CD4-positive, alpha-beta T cell treated with Interleukin-15 for 1 hour (primary cell): ENCODE measurements around the gene WFIKKN2.
A peak's percentile ranks its signal among the peaks of the same experiment; 100 is the strongest.

ENCODE experiments used
- DNase-seq: peaks from one replicate; pipeline ENCODE4 v3.0.0-alpha.2; 2020

WFIKKN2 gene

DNA sequence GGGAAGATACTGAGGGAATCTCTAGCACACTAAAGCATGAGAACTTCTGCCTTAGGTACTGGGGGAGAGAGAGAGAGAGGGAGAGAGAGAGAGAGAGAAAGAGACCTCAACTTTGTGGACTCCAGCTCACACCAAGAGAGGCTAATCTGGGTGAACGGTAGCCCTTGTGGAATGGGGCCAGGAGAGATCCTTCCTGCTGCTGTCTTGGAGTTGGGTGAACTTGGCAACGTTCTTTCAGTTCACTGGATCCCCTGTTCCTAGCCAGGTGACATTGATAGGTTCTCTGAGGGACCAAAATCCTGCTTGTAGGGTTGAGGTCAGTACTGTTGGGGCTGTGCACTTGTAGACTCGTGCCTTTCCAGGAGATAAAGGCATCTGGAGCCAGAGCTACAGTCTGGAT, 26.5 kb upstream of the WFIKKN2 start:
- DNase-seq: no peak

DNA sequence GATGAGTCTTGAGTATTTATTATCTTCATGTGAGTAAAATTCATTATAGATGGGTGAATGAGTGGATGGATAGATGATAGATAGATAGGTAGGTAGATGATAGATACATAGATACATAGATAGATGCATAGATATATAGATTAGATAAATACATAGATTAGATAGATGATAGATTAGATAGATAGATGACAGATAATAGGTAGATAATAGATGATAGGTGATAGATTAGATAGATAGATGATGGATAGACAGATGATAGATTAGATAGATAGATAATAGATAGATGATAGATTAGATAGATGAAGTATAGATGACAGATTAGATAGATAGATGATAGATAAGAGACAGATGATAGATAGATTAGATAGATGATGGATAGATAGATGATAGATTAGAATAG, 21.8 kb upstream of the WFIKKN2 start:
- no peak for DNase-seq

DNA sequence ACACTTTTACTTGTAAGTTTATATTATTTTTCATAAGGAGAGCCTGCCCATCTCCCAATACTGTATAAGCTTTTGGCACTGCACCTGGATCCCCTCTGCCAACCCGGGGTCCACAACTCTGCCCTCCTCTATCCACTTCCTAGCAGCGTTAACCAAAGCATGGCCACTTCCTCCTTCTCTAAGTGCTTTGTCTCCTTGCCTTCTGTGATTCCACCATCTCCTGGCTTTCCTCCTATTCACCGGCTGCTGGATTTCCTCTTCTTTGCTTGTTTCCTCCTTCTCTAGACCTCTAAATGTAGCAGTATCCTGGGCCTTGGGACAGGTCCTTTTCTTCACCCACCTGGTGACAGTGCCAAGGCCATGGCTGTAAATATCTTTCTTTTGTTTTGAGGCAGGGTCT, 20.0 kb upstream of the WFIKKN2 start:
- DNase-seq: no peak

DNA sequence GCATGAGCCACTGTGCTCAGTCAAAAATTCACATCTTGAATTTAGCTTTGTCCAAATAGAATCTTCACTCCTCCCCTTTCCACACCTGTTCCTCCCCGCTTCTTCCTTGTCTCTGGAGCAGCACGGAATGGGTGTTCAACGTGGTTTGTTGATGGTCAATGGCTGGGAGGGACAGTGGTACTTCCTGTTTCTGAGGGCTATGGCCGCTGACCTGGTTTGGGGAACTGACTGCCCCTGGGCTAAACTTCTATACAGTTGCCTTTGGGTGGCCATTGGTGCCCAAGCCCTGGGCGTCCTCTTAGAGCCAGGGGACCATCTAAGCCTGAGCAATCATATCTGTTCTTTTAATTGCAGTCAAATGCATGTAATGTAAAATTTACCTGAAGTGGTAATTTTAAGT, 19.1 kb upstream of the WFIKKN2 start:
- no peak for DNase-seq

DNA sequence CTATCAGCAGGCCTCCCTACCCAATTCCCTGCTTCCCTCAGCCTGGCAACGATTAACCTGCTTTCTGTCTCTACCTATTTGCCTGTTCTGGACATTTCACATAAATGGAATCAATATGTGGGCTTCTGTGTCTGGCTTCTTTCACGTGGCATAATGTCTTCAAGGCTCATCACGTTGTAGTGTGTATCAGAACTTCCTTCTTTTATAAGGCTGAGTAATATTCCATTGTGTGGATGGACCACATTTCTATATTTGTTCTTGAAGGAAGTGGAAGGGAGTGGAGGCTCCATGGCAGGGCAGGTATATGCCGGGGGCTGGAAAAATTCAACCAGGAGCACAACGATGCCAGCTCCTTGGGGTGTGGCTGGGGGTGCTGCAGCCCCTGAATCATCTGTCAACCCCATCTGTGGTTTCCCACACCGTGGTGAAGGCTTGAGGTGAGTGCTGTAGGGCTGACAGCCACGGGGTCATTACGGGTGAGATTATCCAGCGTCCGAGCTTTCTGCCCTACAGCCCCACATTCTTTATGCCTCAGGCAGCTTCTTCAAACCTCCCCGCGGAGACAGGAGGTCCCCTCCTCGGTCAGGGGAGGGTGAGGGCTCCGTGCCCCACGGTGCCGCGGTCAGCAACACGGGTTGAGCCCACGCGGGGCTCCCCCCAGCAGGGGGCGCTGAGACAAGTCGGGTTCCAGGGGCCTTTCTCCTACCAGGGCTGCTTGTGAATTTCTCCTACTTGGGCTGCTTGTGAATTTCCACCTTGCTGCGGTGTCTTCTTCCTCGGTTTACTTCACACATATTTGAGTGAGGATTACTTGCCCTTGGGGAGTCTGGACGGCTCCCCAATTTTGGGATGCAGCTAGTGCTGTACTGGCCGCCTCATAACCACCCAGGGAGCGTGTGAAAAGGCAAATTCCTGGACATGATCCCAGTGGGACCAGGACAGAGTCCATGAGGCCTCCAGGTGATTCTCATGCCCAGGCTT, 18.3 kb upstream of the WFIKKN2 start:
- peak; percentile 40 for DNase-seq

DNA sequence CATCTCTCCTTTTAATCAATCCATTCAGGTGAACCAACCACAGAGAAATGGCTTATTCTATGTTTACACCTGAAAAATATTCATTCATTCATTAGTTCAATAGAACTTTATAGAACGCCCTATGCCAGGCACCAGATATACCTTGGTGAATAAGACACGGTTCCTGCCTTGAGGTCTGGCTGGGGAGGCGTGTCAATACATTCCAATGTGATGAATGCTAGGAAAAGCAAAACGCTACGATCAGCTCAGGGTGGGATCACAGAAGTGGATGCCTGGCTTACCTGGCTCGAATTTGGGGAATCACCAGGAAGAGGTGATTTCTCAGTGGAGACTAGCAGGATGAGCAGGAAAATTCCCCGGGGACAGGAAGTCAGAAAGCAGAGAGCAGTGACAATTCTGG, 17.5 kb upstream of the WFIKKN2 start:
- DNase-seq: no peak

DNA sequence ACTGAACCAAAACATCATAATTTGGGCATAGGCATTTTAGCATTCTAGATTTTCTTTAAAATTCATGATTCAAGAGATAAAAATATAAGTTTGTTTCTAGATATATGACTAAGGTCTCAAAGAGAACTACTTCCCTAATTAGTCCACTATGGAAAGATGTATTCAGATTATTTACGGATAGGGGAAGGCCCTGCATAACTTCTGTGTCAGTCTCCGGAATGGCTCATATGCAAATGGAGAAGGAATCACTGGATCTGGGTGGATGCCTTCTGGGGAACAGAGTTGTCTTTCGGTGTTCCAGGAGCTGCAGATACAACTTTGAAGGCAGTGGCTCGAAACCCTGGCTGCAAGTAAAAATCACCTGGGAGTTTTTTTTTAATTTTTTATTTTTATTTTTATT, 17.1 kb upstream of the WFIKKN2 start:
- DNase-seq: no peak

DNA sequence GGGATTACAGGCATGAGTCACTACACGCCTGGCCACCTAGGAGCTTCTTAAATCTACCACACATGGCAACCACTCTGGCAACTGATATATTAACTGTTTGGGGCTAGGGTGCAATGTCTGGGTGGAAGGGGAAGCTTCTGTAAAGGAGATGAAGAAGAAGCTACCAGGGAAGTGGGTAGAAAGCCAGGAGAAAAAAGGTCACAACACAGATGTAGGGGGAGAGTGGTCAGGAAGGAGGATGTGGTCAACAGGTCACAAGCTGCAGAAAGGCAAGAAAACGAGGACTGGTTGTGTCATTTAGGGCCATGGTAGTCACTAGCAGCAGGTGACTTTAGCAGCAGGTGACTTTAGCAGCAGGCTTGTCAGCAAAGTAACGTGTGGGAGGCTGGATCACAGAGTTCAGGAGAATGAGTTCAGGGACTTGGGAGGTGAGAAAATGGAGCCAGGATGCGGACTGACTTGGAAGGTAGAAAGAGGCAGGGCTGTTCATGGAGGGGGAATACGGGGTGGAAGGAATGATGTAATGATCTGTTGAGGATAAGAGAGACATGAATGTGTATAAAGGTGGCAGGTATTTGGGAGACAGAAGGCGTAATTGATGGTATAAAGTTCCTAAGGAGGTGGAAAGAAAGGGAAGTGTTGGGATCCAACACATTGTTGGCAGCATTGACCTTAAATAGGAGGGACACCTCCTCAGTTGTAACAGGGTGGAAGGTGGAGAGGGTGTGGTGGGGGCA, 16.3 kb upstream of the WFIKKN2 start:
- DNase-seq: no peak

DNA sequence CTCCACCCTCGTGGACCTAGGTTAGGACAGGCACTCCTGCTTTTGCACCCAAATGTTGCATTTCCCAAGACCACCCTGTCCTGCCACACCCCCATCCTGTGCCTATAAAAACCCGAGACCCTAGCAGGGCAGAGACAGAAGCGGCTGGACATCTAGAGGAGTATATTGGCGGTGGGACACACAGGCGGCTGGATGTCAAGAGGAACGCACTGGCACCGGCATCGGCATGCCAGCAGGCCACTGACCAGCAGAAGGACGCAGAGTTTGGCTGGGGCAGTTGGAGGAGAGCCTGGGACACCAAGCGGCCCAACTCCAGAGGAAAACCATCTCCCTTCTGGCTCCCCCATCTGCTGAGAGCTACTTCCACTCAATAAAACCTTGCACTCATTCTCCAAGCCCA, 14.7 kb upstream of the WFIKKN2 start:
- no peak for DNase-seq

DNA sequence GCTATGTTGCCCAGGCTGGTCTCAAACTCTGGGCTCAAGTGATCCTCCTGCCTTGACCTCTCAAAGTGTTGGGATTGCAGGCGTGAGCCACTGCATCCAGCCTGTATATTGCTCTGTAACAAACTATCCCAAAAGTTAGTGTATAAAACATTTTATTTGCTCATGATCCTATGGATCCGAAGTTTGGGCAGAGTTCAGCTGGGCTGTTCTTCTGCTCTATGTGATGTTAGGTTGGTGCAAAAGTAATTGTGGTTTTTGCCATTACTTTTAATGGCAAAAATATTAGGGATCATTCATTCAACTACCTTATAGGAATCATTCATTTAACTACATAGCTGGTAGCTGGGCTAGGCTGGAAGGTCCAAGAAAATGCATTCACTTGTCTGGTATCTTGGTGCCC, 12.8 kb upstream of the WFIKKN2 start:
- no peak for DNase-seq

DNA sequence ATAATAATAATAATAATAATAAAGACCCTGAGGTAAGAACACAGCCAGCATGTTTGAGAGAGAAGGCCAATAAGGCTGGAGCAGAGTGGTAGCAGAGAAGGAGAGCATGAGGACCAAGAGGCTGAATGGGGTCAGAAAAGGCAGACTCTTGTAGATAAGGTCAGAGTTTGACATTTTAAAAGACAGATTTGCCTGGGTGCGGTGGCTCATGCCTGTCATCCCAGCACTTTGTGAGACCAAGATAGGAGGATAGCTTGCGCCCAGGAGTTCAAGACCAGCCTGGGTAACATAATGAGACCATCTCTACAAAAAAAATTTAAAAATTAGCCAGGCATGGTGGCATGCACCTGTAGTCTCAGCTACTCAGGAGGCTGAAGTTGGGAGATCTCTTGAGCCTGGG, 11.0 kb upstream of the WFIKKN2 start:
- no peak for DNase-seq

DNA sequence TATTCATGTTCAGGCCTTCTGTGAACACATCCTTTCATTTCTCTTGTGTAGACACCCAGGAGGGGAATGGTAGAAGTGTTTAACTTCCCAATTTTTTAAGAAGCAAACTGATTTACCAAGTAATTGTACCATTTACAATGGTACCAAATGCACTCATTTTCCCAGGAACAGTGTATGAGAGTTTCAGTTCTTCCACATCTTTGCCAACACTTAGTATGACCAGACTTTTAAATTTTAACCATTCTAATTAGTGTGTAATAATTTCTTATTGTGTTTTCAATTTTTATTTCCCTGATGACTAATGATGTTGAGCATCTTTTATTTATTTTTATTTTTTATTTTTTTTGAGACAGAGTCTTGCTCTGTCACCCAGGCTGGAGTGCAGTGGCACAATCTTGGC, 10.2 kb upstream of the WFIKKN2 start:
- no peak for DNase-seq

DNA sequence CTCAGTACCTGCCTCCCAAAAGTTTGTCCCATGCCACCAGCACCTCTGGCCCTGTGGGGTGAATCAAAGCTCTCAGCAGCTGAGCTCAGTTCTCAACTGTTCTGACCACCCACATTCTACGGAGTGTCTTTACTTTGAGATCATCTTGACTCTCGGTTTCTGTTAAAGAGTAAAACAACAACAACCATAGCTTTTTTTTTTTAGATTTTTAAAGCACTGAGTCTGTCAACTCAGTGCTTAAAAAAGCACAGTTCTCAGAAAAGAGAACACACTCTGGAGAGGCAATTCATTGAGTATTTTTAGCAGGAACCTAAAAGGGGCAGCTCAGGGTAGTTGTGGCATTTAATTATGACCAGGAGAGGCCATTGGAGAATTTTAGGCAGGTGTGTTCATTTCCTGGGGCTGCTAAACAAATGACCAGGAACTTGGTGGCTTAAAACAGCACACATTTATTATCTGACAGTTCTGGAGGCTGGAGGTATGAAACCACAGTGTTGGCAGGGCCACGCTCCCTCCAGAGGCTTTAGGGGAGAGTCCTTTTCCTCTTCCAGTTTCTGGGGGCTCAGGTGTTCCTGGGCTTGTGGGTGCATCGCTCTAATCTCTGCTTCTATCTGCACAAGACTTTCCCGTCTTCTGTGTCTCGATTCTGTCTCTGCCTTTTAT, 6.7 kb upstream of the WFIKKN2 start:
- DNase-seq: no peak

DNA sequence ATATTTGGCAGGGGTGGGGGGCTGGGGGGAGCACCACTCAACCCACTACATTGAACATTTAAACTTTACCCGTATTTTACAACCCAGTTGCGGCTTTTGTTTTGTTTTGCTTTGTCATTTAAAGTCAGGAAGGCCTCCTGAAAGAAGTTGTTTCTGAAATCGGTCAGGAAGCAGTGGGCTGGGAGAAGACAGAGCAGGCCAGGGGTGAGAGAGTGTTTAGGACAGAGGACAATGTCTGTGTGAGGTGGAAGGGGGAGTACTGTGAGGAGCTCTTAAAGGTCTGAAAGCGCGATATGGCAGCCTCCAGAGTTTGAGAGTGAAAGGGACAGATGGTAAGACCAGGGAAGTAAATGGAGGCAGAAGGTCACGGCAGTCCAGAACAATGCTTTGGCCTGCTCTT, 6.1 kb upstream of the WFIKKN2 start:
- no peak for DNase-seq

DNA sequence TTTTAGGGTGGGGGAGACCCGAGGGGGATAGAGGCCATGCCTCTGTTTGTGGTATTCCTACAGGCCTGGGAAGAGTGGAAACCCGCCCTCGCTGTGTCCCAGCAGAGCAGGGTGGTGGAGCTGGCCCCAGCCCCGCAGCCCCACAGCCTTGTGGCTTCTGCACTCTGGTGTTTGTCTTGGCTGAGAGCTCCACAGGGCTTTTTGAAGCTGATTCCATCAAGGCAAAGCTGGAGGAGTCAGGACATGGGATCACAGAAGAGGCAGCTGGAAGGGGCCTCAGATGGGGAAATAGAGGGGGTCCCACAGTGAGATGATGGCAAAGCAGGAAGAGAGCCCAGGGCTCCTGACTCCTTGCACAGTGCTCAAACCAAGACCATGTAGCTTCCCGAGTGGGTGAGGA, 5.0 kb upstream of the WFIKKN2 start:
- no peak for DNase-seq

DNA sequence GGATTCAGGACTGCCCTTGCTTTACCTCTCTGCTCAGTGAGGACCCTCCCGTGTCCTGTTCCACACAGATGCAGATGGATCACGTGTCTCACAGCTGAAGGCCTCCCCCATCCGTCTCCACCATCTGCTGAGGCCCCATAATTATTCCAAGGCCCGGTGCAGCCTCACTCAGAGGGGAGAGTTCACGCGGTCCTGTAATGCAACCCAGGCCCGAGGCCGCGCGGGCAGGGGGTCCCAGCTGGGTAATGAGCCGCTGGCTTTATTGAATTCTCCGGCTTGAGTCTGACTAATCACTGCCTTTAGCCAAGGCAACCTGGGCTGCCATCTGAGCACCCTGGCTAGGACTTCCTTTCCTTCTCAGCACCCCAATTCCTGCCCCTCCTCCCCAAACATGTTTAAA, 4.4 kb upstream of the WFIKKN2 start:
- DNase-seq: no peak

DNA sequence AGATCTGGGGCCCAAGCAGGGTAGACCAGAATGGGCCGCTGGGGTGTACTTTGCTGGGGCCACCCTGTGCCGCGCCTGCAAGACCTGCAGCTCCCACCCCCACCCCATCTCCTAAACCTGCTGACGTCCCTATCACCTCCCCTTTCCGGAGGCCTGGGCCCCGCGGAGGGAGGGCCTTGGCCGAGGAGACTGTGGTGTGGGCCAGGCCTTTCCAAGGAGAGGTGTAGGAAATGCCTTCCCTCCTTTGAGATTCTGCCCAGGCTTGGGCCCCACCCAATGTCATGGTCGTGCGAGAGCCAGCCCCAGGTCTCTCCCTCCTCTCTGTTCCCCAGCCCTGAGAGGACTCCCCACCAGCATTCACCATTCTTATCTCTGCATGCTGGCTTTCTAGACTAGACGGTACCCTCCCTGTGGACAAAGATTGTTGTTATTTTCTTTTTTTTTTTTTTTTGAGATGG, 3.9 kb upstream of the WFIKKN2 start:
- DNase-seq: no peak

DNA sequence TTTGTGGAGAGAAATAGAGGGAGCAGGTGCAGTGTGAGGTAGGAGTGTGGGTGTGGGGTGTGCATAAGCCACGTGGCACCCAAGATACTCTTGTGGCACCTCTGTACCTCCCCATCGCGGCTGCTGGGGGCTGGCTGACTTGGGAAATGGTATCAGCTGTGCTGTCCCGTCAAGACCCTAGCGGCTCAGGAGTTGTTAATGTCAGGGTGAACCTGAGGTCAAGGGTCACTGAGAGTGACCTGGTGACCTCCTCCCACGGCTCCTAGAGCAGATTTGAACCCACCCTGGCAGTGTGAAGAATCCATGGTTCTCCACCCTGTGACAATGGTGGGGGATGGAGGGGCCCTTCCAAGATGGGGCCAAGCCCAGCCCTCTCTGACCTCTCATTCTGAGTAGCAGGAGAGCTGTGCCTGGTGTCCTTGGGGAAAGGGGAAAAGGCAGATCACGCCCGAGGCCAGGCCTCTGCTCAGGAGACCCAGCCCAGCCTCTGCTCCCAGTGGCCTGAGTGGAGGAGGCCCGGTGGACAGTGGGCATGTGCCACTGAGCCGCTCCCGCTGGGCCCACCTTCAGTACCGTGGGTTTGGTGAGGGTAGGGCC, 3.0 kb upstream of the WFIKKN2 start:
- DNase-seq: no peak

DNA sequence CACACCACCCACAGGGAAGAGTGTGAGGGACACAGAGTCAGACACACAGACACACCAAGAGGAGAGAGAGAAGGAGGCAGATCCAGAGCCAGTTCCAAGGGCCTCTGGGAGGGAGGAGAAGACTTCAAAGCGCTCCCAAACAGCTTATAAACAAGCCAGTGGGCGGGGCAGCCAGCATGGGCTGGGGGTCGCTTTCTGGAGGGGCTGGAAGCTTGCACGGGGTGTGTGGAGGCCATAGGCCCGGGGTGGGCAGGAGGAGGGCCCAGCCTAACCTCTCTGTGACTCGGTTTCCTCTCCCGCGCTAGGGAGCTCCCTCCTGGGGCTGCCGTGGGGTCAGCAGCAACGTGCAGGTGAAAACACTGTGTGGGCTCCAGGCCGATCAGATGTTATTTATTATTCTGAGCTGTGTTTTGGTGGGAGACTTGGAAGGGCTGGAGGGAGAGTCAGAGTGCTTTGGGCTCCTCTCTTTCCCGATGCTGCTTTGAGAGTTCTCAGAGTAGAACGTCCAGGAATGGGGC, 2.5 kb upstream of the WFIKKN2 start:
- DNase-seq: no peak

DNA sequence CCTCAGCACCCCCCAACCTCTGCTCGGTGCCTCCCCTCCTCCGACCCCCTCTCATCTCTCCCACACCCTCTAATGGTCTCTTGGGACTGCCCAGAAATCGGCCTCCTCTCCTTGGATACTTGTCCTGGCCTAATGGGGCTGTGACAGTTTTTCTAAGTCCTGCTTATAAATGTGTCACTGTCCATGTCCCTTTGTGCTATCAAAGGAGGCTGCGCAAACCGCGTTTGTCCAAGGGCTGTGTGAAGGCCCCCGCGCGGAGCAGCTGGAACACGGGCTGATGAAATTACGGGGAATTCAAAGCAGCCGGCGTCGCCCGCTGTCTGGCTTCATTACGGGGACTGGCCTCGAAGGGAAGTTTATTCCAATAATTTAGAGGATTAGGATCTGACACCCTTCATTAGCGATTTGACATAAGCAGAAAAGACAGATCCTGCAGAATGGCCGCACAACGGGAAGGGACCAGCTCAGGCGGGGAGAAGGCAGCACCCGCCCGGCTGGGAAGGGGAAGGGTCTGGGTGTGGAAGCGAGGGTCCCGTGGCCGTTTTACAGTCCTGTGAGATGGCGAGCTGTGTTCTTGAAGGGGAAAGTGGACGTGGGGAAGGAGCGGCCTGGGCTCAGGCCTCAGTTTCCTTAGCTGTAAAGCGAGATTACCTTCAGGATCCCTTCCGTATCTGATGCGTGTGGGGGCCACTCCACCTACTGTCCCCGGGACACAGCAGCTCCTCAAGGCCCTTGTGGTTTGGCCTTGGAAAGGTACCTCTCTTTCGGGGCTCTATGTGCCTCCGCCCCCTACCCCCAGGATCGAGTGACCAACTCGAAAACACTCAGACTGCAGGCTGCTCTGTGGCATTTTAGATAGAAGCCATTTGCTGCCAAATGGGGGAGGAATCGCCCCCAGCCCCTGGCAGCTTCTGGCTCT, 1.6 kb upstream of the WFIKKN2 start:
- no peak for DNase-seq

DNA sequence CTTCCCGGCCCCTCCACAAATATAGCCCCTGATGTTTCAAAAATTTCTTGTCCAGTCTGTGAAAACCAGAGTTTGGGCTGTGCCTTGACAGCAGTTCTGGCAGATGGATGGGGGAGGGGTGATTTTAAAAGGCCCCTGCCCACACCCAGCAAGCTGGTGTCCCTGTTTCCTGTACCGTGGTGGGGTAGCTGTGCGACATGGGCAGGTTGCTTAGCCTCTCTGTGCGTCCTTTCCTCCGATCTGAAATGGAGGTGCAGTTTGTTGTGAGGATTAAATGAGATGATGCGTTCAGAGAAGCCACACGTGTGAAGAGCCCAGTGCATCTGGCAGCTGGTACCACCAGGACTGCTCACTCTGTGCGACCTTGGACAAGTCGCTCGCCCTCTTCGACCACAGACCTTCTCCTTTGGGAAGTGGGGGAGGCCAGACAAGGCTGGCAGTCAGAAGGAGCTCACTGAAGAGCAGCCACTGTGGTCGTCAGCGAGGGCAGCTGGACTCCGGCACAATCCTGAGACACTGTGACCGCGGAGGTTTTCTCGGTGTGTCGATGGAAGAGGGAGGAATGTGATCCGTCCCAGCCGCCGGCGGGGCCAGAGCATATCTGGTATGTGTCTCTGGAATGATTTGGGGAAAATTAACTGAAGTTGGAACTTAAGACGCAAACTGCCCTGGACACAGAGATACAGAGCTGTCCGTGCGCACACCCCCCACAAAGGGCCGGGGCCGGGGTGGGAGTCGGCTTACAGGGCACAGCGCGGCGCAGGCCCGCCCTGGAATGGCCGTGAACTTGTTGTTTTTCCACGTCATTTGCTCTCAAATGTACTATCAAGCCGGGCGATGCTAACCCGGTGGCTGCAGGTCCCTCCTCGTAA, 721 bp upstream of the WFIKKN2 start:
- DNase-seq: no peak
